ENCODE results near the gene UTP11.
"Not testable (repeated sequence)": the region's sequence is repeated elsewhere in the genome, so short reads cannot be mapped to it uniquely, and the experiment has no call there.

Gene UTP11, protein sequence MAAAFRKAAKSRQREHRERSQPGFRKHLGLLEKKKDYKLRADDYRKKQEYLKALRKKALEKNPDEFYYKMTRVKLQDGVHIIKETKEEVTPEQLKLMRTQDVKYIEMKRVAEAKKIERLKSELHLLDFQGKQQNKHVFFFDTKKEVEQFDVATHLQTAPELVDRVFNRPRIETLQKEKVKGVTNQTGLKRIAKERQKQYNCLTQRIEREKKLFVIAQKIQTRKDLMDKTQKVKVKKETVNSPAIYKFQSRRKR

DNA sequence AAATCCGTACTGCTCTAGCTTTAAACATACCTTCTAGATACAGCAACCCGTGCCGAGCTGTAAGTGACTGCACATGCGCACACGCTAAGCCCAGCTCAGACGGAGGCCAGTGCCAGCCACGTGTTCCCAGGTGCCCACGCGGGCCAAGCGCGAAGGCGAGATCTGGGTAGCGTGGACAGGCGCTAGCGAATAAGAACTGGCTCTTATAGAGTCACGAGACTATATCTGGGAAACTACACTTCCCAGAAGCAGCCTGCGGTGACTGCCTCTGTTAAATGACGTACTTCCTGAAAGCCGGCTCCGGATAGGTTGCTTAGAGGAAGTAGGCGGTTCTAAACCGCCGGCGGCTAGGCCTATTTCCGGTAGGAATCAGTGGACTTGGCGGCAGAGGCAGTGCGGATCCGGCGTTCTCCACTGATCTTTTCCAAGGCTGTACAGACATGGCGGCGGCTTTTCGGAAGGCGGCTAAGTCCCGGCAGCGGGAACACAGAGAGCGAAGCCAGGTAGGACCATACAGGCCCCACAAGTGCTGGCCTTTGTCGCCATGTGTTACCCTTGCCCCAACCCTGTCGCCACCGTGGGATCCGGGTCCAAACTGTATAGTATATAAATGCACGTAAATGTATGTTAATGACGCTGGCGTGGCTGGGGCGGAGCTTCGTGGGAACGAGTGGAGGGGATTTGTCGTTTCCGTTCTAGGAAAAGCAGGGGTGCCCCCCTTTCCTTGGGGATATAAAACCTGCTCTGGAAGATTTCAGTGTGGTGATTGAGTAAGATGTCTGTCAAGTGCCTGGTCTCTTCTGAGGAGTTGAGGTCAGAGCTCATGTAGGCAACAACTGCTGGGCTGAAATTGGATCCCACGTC, at the start of gene UTP11:
Gene UTP11 (plus strand): TSS at position 372 of the 864 bp plus-strand sequence. CDS start 69 bp downstream, at position 441.
- in situ Hi-C loops (cut with MboI; ENCODE audit: low sequenced_read_pairs), result no loop called here

DNA sequence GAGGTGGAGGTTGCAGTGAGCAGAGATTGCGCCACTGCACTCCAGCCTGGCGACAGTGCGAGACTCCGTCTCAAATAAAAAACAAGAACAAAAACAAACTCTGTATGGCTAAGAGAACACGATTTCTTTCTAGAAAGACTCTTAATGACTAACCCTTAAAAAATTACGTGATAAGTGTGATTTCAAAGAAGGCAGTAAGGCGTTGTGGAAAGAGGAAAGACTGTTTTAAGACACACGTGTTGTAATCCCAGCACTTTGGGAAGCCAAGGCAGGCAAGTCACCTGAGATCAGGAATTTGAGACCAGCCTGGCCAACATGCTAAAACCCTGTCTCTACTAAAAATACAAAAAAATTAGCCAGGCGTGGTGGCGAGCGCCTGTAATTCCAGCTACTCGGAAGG, 48.4 kb upstream of the UTP11 start:
- in situ Hi-C loops (cut with MboI; ENCODE audit: low sequenced_read_pairs), result not testable (repeated sequence)

DNA sequence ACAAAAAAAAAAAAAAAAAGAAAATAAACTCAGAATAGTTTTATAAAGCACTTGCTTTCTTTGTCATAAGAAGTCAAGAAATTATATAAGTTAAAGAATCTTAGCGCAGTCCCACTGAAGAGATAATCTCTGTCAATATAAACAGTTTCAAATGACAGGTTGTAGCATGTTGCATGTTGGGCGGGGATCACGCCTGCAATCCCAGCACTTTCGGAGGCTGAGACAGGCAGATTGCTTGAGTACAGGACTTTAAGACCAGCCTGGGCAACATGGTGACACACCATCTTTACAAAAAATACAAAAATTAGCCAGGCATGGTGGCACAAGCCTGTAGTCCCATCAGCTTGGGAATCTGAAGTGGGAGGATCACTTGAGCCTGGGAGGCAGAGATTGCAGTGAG, 47.2 kb upstream of the UTP11 start:
- in situ Hi-C loops (cut with MboI; ENCODE audit: low sequenced_read_pairs), result no loop called here

DNA sequence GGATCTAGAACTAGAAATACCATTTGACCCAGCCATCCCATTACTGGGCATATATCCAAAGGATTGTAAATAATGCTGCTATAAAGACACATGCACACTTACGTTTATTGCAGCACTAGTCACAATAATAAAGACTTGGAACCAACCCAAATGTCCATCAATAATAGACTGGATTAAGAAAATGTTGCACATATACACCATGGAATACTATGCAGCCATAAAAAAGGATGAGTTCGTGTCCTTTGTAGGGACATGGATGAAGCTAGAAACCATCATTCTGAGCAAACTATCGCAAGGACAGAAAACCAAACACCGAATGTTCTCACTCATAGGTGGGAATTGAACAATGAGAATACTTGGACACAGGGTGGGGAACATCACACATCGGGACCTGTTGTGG, 38.9 kb upstream of the UTP11 start:
- in situ Hi-C loops (cut with MboI; ENCODE audit: low sequenced_read_pairs), result not testable (repeated sequence)

DNA sequence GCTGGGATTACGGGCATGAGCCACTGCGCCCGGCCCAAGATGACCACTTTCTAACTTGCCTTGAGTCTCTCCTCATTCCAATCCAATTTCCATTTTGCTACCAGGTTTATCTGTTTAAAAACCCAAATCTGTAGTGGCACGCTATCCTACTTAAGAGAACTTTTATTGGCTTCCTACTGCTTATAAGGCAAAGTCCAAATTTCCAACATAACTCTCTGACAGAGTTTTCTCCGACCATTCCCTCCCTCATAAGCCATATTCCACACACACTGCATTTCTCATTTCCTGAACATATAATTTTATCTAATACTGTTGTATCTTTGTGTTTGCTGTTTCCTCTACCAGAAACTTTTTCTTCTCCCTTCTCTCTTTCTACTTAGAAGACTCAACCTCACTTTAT, 38.0 kb upstream of the UTP11 start:
- in situ Hi-C loops (cut with MboI; ENCODE audit: low sequenced_read_pairs), result no loop called here

DNA sequence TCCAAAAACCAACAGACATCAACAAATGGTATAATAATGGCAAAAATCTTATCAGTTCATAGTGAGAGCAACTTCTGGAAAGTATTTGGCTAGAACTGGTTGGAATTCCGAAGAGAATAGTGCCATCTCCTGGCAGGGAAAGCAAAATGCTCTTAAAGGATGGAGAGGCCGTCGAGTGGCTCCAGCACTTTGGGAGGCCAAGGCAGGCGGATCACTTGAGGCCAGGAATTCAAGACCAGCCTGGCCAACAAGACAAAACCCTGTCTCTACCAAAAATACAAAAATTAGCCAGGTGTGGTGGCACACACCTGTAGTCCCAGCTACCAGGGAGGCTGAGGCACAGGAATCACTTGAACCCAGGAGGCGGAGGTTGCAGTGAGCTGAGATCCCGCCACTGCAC, 37.5 kb upstream of the UTP11 start:
- in situ Hi-C loops (cut with MboI; ENCODE audit: low sequenced_read_pairs), result not testable (repeated sequence)

DNA sequence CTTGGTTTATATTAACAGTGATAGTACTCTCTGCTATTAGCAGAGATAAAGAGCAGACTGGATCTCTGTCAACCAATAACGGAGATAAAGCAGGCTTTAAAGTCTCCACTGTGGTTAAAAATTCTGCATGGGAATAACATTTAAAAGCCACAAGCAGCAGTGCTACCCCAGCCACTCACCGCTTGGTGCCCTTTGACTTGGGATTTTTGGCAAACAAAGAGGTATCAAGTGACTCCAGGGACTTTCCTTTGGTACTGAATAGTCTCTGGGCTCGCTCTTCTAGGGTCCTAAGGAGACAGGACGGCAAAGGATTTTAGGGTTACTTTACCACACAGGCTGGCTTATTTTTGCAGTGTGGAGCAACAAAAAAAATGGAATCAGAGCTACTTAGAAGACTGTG, 34.0 kb upstream of the UTP11 start:
- in situ Hi-C loops (cut with MboI; ENCODE audit: low sequenced_read_pairs), result no loop called here

DNA sequence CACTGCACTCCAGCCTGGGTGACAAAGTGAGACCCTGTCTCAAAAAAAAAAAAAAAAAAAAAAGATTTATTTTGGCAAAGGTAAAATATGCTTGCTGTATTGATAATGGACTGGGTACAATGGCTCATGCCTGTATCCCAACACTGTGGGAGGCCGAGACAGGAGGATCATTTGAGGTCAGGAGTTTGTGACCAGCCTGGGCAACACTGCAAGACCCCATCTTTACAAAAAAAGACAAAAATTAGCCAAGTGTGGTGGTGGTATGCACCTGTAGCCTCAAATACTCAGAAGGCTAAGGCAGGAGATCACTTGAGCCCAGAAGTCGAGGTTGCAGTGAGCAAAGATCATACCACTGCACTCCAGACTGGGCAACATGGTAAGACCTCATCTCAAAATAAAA, 29.0 kb upstream of the UTP11 start:
- in situ Hi-C loops (cut with MboI; ENCODE audit: low sequenced_read_pairs), result no loop called here

DNA sequence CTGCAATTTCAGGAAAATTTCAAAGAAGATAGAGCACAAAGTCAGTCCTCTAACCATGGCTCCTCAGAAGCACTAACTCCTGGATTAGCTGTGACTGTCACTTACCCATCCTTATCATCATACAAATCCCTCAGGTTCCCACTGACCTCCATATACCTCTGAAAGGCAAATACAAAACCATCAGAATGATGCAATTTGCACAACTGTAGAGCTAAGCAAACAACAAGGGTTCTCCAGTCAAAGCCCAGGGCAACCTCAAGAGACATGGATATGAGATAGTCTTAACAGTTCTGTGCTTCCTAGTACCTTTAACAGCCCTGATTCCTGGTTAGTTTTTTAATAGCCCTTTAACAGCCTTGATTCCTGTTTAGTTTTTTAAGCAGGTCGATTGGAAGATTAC, 24.9 kb upstream of the UTP11 start:
- in situ Hi-C loops (cut with MboI; ENCODE audit: low sequenced_read_pairs), result no loop called here

DNA sequence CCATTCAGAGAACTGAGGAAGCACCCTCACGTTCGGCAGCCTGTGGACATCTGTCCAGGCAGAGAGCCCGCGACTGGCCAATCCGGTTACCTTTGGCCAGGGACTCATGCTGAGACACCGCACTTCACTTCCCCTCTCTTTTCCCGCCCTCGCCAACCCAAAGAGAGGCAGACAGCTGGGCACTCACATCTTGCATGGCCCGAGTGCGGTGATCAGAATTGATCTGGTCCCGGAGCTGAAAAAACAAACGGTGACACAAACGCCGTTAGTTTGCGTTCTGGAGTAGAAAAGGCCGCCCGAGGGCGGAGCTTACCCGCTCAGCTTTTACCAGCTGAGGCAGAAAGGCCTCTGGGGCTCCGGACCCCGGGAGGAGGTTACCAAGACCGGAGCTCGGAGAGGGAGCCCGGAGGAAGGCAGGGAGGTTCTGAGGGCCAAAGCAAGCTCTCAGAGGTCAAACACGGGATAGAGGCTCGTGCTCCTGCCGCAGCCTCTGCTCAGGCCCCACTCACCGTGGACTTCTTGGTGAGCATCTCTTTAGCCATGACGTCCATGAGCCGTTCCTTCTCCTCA, 23.1 kb upstream of the UTP11 start:
- in situ Hi-C loops (cut with MboI; ENCODE audit: low sequenced_read_pairs), result no loop called here

DNA sequence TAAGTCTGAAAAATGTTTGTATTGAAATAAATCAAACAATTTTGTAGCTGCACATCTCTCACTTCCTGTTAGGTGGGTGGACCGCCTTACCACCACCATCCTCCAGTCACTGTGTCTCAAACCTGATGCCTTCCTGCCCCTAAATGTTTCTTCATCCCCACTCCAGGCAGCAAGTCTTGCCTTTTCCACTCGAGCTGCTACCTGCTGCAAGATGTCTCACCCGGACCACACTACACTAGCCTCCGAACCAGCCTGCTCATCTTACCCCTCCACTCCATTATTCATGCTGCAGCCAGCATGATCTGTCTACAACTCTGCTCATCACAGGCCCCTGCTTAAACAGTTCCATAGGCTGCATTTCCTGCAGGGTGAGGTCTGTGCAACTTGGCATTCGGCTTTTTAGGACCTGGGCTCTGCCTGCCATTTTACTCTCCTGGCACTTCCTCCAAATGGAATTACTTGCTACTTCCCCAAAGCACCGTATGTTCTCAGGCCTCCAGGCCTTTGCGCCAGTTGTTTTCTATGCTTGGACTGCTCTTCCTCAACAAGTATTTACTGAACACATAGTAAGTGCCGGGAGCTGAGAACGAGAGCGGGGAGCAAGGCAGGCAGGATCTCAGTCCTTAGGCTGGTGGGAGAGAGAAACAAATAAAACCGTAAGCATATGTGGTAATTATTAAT, 17.5 kb upstream of the UTP11 start:
- in situ Hi-C loops (cut with MboI; ENCODE audit: low sequenced_read_pairs), result no loop called here

DNA sequence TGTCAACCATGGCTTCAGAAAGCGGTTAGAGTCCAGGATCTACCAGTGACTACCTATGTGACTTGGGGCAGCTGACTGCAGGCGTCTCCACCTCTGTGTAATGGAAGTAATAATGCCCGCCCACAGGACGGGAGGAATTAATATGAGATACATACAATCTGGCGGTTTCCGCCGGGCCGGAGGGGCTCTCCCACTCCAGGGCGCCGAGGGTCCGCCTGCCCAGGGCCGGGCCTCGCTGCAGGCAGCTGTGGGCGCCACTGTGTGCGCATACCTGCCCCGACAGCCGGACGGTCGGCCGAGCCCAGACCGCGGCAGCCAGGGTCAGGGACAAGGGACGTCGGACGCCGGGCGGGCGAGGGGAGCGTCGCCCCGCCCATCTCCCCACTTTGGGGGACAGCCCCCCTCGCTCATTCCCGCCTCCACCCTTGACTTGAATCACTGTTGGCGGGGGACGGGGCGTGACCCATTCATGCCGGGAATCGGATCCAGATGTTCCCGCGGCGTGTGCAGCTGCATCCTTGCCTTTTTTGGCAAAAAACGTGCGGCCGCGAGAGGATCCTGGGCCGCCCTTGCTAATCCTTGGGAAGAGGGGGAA, 16.7 kb upstream of the UTP11 start:
- in situ Hi-C loops (cut with MboI; ENCODE audit: low sequenced_read_pairs), result no loop called here

DNA sequence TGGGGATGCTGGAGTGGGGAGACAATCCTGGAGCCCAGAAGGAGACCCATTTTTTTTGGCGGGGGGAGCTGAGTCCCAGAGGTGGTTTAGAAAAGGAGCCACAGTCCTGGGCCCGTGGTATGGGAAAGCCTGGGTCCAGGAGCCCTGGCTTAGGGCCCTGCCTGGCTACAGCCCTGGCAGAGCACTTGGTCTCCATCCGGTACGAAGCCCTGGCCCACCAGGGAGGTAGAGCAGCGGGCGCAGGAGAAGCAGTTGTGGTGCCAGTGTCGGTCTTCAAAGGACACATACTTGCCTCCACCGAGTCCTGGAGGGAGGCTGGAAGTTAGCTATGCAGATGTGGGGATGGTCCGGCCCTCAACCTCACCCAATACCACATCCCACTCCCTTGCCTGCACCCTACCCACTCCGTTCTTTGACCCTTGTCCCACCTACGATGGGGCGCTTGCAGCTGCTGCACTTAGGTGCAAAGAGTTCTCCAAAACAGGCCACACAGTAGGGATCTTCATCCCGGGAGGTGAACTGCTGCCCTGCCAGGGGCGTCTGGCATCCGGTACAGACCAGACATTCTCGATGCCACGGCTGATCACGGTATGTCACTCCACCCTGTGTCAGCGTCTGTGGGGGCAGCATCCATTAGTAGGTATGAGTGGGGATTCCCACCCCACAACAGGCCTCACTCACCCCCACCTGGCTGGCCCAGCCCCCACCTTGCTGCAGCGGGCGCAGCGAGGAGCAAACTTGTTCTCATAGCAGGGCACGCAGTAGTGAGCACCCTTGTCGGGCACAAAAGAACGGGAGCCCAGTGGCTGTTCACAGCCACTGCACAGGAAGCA, 15.1 kb upstream of the UTP11 start:
- in situ Hi-C loops (cut with MboI; ENCODE audit: low sequenced_read_pairs), result no loop called here

DNA sequence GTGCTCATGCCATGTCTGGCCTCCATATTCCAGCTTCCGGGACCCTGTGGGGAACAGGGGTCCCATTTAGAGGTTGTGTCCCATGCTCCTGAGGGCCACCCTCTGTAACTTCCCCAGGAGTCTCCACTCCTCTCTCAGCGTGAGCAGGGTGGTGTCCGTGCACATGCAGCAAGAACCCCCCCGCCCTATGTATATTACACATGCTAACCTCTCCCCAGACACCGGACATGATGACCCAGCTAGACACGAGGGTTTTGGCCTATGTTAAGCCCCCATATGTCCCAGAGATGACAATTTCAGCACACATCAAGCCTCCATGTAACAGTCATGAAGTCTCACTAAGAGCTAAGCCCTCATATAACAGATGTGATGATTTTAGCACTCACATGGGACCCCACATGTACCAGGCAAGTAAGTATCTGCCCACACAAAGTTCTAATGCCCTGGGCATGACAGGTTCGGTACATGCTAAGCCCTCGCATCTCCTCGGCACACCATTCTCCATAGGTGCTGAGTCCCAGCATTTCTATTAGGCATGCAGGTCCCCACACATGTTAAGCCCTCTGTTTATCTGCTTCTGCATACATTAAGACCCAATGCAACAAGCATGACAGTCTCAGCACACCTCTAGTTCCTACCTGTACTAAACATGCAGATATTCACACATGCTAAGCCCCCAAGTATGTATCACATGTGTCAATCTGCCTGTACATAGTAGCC, 14.3 kb upstream of the UTP11 start:
- in situ Hi-C loops (cut with MboI; ENCODE audit: low sequenced_read_pairs), result no loop called here

DNA sequence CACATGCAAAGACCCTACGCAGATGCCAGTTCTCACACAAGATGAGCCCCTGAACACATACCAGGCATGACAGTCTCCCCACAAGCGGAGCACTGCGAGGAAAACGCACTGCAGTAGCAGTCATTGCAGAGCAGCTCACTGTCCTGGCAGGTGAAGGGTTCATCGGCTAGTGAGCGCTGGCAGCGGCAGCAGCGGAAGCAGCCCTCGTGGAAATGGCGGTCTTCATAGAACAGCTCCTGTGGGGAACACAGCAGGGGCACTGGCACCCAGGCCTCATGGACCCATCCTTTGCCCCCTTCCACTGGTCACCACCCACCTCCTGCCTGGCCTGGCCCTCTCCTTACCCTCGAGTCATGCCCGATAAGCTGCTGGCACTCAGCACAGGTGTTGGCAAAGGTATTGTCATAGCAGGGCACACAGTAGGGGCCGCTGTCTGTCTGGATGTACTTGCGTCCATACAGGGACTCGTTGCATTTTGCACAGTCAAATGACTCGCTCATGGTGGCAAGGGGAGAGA, 13.6 kb upstream of the UTP11 start:
- in situ Hi-C loops (cut with MboI; ENCODE audit: low sequenced_read_pairs), result no loop called here

DNA sequence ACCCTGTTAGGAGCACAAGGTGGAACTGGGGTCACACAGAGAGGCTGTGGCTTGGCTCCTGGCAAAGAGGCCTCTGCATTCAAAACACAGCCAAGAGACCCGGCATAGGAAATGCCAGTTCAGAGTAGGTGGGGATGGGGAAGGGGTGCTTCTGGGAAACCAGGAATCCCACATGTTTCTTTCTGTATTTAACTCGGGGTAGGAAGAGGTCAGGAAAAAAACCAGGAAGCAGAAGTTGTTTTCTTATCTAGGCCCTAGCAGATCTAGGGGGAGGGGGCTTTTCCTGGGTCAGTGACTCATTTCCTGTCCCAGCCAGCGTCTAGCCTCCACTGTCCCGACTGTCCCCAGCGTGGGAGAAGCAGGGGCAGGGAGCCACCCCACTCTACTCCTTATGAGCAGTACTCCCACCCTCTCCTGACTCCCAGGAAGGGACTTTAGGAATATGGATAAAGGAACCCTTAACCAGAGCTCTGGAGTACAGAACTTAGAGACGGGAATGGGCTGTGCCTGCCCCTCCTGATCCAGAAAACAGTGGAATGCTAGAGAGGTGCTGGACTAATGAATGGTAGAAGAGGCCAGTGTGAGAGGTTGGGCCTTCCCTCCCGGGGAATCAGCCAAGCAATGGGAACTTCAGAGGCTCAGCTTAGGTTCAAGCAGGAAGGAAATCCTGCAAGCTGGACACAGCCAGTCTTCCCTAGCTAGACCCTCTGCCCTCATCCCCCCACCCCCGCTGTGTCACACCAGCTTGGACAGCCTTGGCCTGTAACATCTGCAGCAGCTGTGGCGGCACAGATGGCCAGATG, 12.9 kb upstream of the UTP11 start:
- in situ Hi-C loops (cut with MboI; ENCODE audit: low sequenced_read_pairs), result no loop called here

DNA sequence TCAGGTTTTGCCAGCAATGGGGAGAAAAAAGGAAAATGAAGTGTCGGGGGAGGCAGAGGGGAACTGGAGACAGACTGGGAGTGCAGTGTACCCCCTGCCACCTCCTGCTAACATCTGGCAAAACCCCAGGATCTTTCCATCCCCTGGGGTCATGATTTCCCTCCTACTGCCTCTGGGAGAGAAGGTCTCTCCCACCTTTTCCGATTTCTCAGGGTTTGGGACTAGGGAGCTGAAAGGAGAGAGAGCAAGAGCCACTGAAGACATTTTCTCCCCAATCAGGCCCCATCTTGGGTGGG, 12.4 kb upstream of the UTP11 start:
- in situ Hi-C loops (cut with MboI; ENCODE audit: low sequenced_read_pairs), result no loop called here

DNA sequence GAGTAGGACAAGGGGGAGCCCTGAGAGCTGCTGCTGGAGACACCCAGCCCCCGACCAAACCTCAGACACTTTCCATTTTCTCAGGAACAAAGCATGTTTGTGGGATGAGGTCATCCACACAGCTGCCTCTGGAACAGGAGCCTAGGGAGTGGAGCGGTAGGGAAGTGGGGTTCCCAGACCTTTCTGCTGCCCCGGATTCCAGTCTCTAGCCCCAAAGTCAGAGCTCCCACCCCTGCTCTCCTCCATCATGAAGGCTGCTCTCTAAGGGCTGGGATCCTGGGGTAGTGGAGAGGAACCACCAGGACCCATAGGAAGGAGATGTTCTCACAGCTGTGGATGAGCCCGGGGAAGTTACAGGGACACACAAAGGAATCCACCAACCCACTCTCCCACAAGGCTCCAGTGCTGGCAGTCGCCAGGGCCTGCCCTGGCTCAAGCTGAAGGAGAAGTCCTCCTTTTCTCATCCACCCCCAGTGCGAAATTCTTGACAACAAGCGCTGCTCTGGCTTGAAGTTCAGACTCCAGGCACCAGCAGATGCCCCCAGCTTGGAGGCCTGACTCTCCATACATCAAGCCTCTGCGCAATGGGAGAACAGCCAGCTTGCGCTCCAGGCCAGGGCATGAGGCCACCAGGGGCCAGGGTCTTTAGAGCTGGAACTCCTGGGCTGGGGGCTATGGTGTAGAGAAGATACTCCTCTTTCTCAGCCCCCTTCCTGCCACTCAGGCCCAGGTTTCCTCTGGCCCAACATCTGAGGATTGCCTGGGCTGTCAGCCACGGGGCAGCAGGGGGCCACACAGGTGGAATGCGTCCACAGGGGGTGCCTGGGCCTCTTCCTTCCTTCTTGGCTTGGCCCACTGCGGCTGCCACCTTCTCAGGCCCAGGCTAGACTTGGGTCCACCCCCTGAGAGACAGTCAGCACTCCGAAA, 11.7 kb upstream of the UTP11 start:
- in situ Hi-C loops (cut with MboI; ENCODE audit: low sequenced_read_pairs), result no loop called here
